GM19351 (cell line): ENCODE measurements around the gene SPDYE2.
"Not testable (repeated sequence)": the region's sequence is repeated elsewhere in the genome, so short reads cannot be mapped to it uniquely, and the experiment has no call there.

Experiments used
- ATAC-seq: cut with Tn5 transposase; IDR thresholded peaks from one replicate; pipeline ENCODE4 v1.9.1; 2021; ENCODE audit warnings: mild to moderate bottlenecking, moderate library complexity; ENCODE audit not compliant: unreplicated experiment

Gene SPDYE2

DNA sequence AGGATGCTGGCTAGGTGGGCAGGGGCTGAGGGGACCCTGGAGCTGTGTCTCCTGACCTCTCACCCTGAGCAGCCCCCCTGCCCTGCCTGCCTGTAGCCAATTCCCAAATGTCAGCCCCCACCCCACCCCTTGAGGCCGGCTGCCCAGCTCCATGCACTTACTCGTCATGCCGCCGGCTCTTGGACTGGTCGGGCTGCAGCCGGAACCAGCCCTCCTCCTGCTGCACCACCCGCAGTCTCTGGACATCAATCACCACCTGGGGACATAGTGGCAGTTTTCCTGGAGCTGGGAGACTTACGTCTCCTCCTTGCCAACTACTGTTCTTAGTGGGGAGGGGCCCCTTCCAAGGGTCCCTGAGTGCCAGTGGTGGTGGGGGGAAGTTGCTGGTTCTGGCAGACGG lies 48.7 kb downstream of the SPDYE2 start:
- not testable (repeated sequence) for ATAC-seq

GRCh38 chr7:102602317-102602716 lies 51.3 kb downstream of the SPDYE2 start:
- not testable (repeated sequence) for ATAC-seq

- not testable (repeated sequence) for ATAC-seq
These were observed 53.6 kb downstream of the SPDYE2 start for GRCh38 chr7:102604431-102605145.

DNA sequence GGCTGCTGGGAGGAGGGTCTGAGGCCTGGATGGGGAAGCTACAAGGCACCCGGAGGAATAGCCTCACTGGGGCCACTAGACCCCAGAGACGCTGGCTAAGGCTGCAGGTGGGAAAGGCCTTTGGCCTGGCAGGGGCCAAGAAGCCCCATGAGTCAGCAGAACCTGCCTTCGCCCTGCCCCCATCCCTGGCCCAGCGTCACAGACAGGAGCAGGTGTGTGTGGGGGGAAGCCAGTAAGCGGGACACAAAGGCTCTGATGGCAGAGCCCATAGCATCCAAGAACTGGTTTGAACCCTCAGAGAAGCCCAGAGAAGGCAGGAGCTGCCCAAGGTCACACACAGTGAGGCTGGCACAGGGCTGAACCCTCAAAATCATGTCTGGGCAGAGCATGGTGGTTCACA lies 55.8 kb downstream of the SPDYE2 start:
- ATAC-seq, result not testable (repeated sequence)

DNA sequence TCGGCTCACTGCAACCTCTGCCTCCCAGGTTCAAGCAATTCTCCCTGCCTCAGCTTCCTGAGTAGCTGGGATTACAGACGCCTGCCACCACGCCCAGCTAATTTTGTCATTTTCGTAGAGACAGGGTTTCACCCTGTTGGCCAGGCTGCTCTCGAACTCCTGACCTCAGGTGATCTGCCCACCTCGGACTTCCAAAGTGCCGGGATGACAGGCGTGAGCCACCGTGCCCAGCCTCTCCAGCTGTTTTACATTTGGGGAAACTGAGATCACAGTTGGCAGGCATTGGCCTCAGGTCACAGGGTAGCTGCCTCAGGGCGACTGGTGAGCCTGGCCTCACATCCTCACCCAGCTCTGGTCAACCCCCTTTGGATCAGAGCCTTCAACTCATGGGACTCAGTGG lies 58.7 kb downstream of the SPDYE2 start:
- not testable (repeated sequence) for ATAC-seq

DNA sequence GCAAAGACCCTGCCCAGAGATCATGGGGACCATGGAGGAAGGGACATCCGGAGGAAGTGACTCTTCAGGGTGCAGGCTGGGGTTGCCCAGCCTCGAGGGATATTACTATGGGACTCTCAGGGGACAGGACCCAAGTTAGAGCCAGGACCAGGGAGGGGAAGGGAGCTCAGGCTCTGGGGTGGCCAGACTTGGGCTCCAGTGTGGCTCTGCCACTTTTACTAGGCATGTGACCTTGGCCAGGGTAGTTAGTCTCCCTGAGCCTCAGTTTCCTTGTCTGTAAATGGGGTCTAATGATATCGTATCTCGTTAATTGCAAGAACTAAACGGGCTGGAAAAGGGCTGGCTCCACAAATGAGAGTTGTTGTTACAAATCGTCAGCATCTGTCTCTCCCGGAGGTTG lies 59.4 kb downstream of the SPDYE2 start:
- not testable (repeated sequence) for ATAC-seq

GRCh38 chr7:102611013-102611674 lies 60.1 kb downstream of the SPDYE2 start:
- ATAC-seq, result peak; percentile 38

GRCh38 chr7:102611675-102612325 lies 60.8 kb downstream of the SPDYE2 start:
- ATAC-seq, result not testable (repeated sequence)
